GM19043 (cell line): ENCODE results near the gene NGF.
"Not testable (repeated sequence)": the region's sequence is repeated elsewhere in the genome, so short reads cannot be mapped to it uniquely, and the experiment has no call there.

Source experiments
- ATAC-seq: cut with Tn5 transposase; IDR thresholded peaks from one replicate; pipeline ENCODE4 v1.9.1; 2021; ENCODE audit warnings: low read depth; ENCODE audit not compliant: unreplicated experiment

Gene NGF

GRCh38 chr1:115337633-115338456 lies at the start of gene NGF:
NGF (minus strand) TSS chr1:115338249; CDS start chr1:115286795, 51,454 bp downstream.
- ATAC-seq: no peak

DNA sequence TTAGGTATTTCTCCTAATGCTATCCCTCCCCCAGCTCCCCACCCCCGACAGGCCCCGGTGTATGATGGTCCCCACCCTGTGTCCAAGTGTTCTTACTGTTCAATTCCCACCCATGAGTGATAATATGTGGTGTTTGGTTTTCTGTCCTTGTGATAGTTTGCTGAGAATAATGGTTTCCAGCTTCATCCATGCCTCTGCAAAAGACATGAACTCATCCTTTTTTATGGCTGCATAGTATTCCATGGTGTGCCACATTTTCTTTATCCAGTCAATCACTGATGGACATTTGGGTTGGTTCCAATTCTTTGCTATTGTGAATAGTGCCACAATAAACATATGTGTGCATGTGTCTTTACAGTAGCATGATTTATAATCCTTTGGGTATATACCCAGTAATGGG lies 45.4 kb upstream of the NGF start:
- ATAC-seq: not testable (repeated sequence)

- no peak for ATAC-seq
Measured at GRCh38 chr1:115379943-115380342, 41.9 kb upstream of the NGF start.

DNA sequence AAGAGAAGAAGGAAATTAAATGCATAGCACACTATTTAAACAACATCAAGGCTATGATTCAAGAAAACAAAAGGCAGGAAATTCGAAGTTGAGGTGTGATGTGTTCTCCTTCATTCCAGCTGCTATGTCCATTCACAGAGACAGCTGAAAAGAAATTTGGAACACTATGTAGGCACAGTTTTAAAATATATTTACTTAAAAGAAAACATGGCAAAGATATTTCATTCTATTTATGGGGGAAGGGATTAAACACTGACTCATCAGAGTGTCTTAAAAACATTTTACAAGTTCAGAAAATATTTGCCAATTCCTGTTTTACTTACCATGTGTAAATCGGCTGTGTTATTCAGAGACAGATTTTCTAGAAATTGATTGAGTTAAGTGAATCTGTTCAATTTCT lies 39.4 kb upstream of the NGF start:
- ATAC-seq: no peak

GRCh38 chr1:115374598-115374997 lies 36.5 kb upstream of the NGF start:
- no peak for ATAC-seq

GRCh38 chr1:115373305-115373704 lies 35.3 kb upstream of the NGF start:
- no peak for ATAC-seq

DNA sequence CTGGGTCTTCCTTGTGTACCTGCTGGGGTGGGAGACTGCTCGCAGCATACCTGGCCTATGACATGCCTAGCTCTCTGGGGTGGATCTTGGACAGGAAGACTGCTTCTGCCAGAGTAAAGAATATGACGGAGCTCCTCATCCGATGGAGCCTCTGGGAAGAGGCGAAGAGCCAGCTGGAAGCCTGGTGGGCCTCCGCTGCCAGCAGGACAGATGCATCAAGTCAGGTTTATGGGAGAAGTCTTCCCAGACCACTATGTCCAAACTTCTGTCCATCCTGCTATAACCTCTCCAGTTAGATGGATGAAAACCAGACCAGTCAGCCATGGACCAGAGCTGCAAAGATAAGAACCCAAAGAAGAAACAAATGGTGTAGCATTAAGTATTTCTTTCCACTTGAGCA lies 27.7 kb upstream of the NGF start:
- no peak for ATAC-seq

DNA sequence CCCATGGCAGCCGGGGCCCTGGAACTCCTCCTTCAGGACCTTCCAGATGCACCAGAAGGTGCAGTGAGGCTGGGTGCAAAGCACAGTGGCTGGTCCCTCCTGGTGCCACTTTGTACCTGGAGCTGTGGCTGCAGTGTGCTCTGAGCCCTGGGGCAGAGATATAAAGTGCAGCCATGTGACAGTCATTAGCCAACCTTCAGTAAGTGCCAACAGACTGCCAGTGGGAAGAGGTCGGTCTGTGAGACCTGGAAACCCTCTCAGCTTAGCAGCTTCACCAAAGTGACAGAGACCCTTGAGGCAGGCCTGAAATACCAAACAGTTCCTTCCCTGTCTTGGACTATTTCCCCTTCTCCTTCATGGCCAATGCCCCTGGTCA lies 26.7 kb upstream of the NGF start:
- no peak for ATAC-seq

GRCh38 chr1:115364046-115364779 lies 26.2 kb upstream of the NGF start:
- ATAC-seq: no peak

DNA sequence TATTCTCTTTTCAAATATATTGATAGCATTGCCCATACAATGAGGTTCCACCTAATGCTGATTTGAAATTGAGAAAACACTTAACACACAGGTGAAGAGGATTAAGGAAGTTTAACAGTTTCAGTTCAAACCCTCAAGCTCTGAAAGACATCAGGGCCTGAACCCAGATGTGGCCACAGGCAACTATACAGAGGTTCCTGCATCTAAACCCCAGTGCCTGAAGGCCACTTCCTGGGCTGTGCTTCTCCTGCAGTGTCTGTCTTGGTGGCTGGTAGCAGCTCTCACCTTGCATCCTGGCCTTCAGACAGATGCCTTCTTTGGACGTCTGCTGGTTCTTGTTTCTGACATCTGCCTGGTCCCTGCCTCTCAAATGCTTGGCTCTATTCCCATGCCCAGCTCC lies 25.1 kb upstream of the NGF start:
- ATAC-seq: no peak

DNA sequence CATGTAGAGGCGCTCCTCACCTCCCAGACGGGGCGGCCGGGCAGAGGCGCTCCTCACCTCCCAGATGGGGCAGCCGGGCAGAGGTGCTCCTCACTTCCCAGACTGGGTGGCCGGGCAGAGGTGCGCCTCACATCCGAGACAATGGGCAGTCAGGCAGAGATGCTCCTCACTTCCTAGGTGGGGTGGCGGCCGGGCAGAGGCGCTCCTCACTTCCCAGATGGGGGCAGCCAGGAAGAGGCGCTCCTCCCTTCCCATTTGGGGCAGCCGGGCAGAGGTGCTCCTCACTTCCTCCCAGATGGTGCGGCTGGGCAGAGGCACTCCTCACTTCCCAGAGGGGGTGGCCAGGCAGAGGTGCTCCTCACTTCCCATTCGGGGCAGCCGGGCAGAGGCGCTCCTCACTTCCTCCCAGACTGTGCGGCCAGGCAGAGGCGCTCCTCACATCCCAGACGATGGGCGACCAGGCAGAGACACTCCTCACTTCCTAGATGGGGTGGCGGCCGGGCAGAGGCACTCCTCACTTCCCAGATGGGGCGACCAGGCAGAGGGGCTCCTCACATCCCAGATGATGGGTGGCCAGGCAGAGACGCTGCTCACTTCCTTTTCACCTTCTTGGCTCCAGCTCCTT lies 22.6 kb upstream of the NGF start:
- not testable (repeated sequence) for ATAC-seq

- not testable (repeated sequence) for ATAC-seq
Measured at GRCh38 chr1:115359787-115360452, 21.9 kb upstream of the NGF start.

DNA sequence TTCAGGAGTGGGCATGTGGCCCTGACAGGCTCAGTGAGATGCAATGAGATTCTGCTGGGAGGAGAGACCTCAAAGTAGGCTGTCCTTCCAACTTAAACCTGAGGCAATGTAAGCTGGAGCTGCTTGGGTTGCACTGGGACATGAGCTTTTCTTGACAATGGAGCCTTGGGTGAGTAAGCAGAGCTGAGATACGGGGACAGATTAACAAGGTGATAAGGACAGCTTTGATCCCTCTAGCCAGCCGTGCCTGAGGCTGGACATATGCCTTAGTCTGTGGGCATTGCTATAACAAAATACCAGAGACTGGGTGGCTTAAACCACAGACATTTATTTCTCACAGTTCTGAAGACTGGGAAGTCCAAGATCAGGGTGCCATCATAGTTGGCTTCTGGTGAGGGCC lies 18.3 kb upstream of the NGF start:
- ATAC-seq: no peak

DNA sequence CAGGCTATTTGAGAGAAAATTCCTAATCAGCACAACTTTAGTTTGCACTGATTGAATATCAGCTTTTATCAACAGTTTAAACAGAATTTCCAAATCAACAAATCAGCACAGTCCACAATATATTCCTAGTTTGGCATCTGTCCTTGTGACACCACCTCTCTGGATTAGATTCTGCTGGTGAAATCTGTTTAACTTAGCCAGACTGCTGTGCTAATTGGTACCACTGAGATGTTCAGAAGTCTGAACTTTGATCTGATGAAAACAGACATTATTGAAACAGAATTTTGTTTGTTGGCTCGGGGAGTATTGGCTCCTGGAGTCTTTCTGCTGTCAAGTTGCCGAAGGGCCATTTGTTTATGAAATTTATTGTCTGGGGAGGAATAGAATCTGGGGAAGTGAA lies 17.0 kb upstream of the NGF start:
- no peak for ATAC-seq

DNA sequence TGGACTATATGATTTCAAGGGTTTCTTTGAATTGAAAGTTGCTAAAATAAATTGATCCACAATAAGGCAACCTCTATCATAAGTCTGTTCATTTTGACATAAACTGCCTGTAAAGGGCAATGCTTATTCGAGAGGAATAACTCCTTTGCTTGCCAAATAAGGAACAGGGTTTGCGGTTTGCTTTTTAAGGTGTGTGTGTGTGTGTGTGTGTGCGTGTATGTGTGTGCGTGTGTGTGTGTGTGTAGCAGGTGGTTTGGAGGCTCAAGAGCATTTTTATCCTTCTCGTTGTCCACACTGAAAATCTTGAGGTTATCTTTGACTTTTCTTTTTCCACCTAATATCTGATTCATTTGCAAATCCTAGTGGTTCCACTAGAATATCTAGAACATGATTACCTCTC lies 13.1 kb upstream of the NGF start:
- ATAC-seq: no peak

GRCh38 chr1:115348636-115349035 lies 10.6 kb upstream of the NGF start:
- no peak for ATAC-seq

DNA sequence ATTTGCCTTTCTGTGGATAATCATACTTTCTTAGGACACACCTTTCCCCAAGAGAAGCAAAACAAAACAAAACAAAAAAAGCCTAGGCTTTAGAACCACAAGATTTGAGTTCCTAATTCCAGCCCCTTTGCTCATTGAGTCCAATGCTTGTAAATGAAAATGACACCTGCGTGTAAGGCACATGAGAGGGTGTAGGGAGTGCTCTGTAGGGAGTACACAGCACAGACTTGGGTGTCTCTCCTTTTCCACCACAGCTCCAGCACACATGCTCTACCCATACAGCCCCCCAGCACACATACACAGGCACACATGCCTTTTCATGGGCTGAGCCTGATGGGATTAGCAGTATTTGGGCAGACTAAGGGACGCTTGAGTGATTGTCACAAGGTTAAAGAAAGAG lies 9.2 kb upstream of the NGF start:
- no peak for ATAC-seq

DNA sequence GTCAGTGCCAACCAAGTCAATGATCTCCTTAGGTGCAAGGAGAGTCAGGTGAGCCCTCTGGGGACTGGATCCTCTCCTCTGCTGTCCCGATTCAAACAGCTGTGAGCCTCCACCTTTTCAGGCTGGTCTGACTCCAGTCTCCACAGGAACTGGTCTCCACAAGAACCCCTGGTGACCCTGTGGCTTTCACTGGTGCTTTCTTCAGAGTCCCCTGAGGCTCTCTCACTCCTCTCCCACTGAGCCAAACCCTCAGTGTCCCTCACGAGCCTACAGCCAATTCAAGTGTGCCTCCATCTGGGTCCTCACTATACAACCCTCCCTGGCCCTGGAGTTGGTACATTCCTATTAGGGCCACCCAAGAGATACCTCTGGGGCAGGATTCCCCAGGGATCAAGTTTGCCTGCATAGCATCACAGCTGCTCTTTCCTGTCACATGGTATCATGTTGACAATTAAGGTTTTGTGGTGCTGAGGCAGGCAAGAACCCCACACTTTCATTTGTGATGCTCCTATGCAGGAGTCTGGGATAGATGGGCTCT lies 5.2 kb upstream of the NGF start:
- no peak for ATAC-seq

- no peak for ATAC-seq
Measured at GRCh38 chr1:115341948-115342347, 3.9 kb upstream of the NGF start.

DNA sequence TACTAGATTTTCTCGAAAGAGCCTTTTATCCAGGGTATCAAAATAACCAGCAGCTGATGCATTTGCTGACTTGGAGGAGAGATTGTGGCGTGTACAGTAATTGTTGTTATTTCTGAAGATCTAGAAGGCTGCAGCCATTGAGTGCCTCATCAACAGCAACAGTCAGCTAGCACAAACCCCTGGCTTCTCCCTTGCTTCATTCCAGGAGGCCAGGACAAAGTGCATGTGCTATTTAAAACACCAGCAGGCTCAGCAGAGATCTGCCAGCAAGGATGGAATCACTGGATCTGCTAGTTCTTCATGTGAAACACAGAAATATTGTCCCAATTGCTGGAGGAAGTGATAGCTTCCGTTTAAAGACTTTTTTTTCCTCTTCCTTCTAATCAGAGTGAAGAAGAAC lies 2.8 kb upstream of the NGF start:
- no peak for ATAC-seq

GRCh38 chr1:115338457-115338820 lies 390 bp upstream of the NGF start:
- no peak for ATAC-seq
